ENCODE results near the gene MAP3K2. TPM values are rescaled to one million over a fixed set of nuclear protein-coding genes. Genes with fewer than 3 reads are reported as not detected.

Gene MAP3K2
- total RNA-seq, 1 donor from 2014 or later, result 27.9 TPM

- Histone ChIP-seq H3K4me3 (ENCODE audit: low read depth, low read length) (no peak overlapping the region), H3K36me3 (ENCODE audit: control insufficient read depth, insufficient read depth, low read length) (peaks cover 3% of the 10 kb centered on the region), H3K27me3 (ENCODE audit: control insufficient read depth, insufficient read depth, low read length) (no peaks in the 10 kb centered on the region)
- TF ChIP-seq CTCF (IDR thresholded peaks at IDR 0.05; ENCODE audit: insufficient read depth, low read length, severe bottlenecking), result no peak
- FAIRE-seq (no peak), DNase-seq (ENCODE audit: low read depth) (no peak)
Observed at GRCh38 chr2:127332335-127332734, 55.4 kb downstream of the MAP3K2 start.

GRCh38 chr2:127330753-127331152 lies 57.0 kb downstream of the MAP3K2 start:
- FAIRE-seq (no peak), DNase-seq (ENCODE audit: low read depth) (no peak)
- Histone ChIP-seq H3K27me3 (ENCODE audit: control insufficient read depth, insufficient read depth, low read length) (no peaks in the 10 kb centered on the region), H3K4me3 (ENCODE audit: low read depth, low read length) (no peak overlapping the region), H3K36me3 (ENCODE audit: control insufficient read depth, insufficient read depth, low read length) (peaks cover 3% of the 10 kb centered on the region)
- TF ChIP-seq CTCF (IDR thresholded peaks at IDR 0.05; ENCODE audit: insufficient read depth, low read length, severe bottlenecking), result no peak

- H3K4me3 ChIP-seq (ENCODE audit: low read depth, low read length), result no peak overlapping the region
- no peak for FAIRE-seq
- peaks cover 5% of the 10 kb centered on the region for H3K36me3 ChIP-seq (ENCODE audit: control insufficient read depth, insufficient read depth, low read length)
Observed at GRCh38 chr2:127326289-127326945, 61.4 kb downstream of the MAP3K2 start.

GRCh38 chr2:127324635-127325034 lies 63.1 kb downstream of the MAP3K2 start:
- H3K27me3 ChIP-seq (ENCODE audit: control insufficient read depth, insufficient read depth, low read length), result no peaks in the 10 kb centered on the region
- FAIRE-seq (no peak), DNase-seq (ENCODE audit: low read depth) (peak; percentile 34)
- peaks cover 3% of the 10 kb centered on the region for H3K36me3 ChIP-seq (ENCODE audit: control insufficient read depth, insufficient read depth, low read length)
- H3K4me3 ChIP-seq (ENCODE audit: low read depth, low read length), result no peak overlapping the region
- peak; percentile 38 for TF ChIP-seq CTCF (IDR thresholded peaks at IDR 0.05; ENCODE audit: insufficient read depth, low read length, severe bottlenecking)

More at GRCh38 chr2:127326289-127326945, 61.4 kb downstream of the MAP3K2 start:
- no peak for TF ChIP-seq CTCF (IDR thresholded peaks at IDR 0.05; ENCODE audit: insufficient read depth, low read length, severe bottlenecking)
- DNase-seq (ENCODE audit: low read depth), result peak; percentile 8
- H3K27me3 ChIP-seq (ENCODE audit: control insufficient read depth, insufficient read depth, low read length), result no peaks in the 10 kb centered on the region

- no peak for FAIRE-seq
- H3K4me3 ChIP-seq (ENCODE audit: low read depth, low read length), result no peak overlapping the region
- peaks cover 7% of the 10 kb centered on the region for H3K36me3 ChIP-seq (ENCODE audit: control insufficient read depth, insufficient read depth, low read length)
- no peak for TF ChIP-seq CTCF (IDR thresholded peaks at IDR 0.05; ENCODE audit: insufficient read depth, low read length, severe bottlenecking)
- no peak for DNase-seq (ENCODE audit: low read depth)
- H3K27me3 ChIP-seq (ENCODE audit: control insufficient read depth, insufficient read depth, low read length), result no peaks in the 10 kb centered on the region
Observed at GRCh38 chr2:127321303-127321702, 66.5 kb downstream of the MAP3K2 start.

Data from bronchial epithelial cell (primary cell).